ENCODE results near the gene CFAP107.
"Not testable (repeated sequence)": the region's sequence is repeated elsewhere in the genome, so short reads cannot be mapped to it uniquely, and the experiment has no call there.

CFAP107 gene

GRCh38 chr1:12745992-12746323, at the start of gene CFAP107:
Gene CFAP107 (plus strand): TSS chr1:12746200. CDS start chr1:12746431, 231 bp downstream.
- in situ Hi-C loops (cut with MboI; ENCODE audit: low sequenced_read_pairs), result no loop called here

- in situ Hi-C loops (cut with MboI; ENCODE audit: low sequenced_read_pairs), result no loop called here
Measured at GRCh38 chr1:12696658-12697057, 49.3 kb upstream of the CFAP107 start.

- in situ Hi-C loops (cut with MboI; ENCODE audit: low sequenced_read_pairs), result no loop called here
Measured at GRCh38 chr1:12697397-12697796, 48.6 kb upstream of the CFAP107 start.

- in situ Hi-C loops (cut with MboI; ENCODE audit: low sequenced_read_pairs), result no loop called here
Measured at GRCh38 chr1:12703821-12704451, 42.1 kb upstream of the CFAP107 start.

GRCh38 chr1:12706061-12706460, 39.9 kb upstream of the CFAP107 start:
- in situ Hi-C loops (cut with MboI; ENCODE audit: low sequenced_read_pairs), result no loop called here

GRCh38 chr1:12708396-12709090, 37.5 kb upstream of the CFAP107 start:
- in situ Hi-C loops (cut with MboI; ENCODE audit: low sequenced_read_pairs), result no loop called here

- in situ Hi-C loops (cut with MboI; ENCODE audit: low sequenced_read_pairs), result no loop called here
Measured at GRCh38 chr1:12709091-12709491, 36.9 kb upstream of the CFAP107 start.

- in situ Hi-C loops (cut with MboI; ENCODE audit: low sequenced_read_pairs), result no loop called here
Measured at GRCh38 chr1:12709696-12710095, 36.3 kb upstream of the CFAP107 start.

GRCh38 chr1:12711536-12711935, 34.5 kb upstream of the CFAP107 start:
- in situ Hi-C loops (cut with MboI; ENCODE audit: low sequenced_read_pairs), result no loop called here

GRCh38 chr1:12712076-12712475, 33.9 kb upstream of the CFAP107 start:
- in situ Hi-C loops (cut with MboI; ENCODE audit: low sequenced_read_pairs), result no loop called here

- in situ Hi-C loops (cut with MboI; ENCODE audit: low sequenced_read_pairs), result no loop called here
Measured at GRCh38 chr1:12712929-12713328, 33.1 kb upstream of the CFAP107 start.

- in situ Hi-C loops (cut with MboI; ENCODE audit: low sequenced_read_pairs), result not testable (repeated sequence)
Measured at GRCh38 chr1:12713651-12714050, 32.3 kb upstream of the CFAP107 start.

GRCh38 chr1:12714710-12715475, 31.1 kb upstream of the CFAP107 start:
- in situ Hi-C loops (cut with MboI; ENCODE audit: low sequenced_read_pairs), result no loop called here

- in situ Hi-C loops (cut with MboI; ENCODE audit: low sequenced_read_pairs), result no loop called here
Measured at GRCh38 chr1:12715896-12716437, 30.0 kb upstream of the CFAP107 start, which contains the start of gene AADACL3. Gene AADACL3 (plus strand): TSS chr1:12716110. CDS start chr1:12716177, 67 bp downstream.

- in situ Hi-C loops (cut with MboI; ENCODE audit: low sequenced_read_pairs), result no loop called here
Measured at GRCh38 chr1:12717301-12717838, 28.6 kb upstream of the CFAP107 start.

GRCh38 chr1:12722626-12723025, 23.4 kb upstream of the CFAP107 start:
- in situ Hi-C loops (cut with MboI; ENCODE audit: low sequenced_read_pairs), result no loop called here

GRCh38 chr1:12728391-12728790, 17.6 kb upstream of the CFAP107 start:
- in situ Hi-C loops (cut with MboI; ENCODE audit: low sequenced_read_pairs), result no loop called here

- in situ Hi-C loops (cut with MboI; ENCODE audit: low sequenced_read_pairs), result no loop called here
Measured at GRCh38 chr1:12730156-12730555, 15.8 kb upstream of the CFAP107 start.

GRCh38 chr1:12731084-12731483, 14.9 kb upstream of the CFAP107 start:
- in situ Hi-C loops (cut with MboI; ENCODE audit: low sequenced_read_pairs), result not testable (repeated sequence)

GRCh38 chr1:12734651-12735050, 11.3 kb upstream of the CFAP107 start:
- in situ Hi-C loops (cut with MboI; ENCODE audit: low sequenced_read_pairs), result no loop called here

- in situ Hi-C loops (cut with MboI; ENCODE audit: low sequenced_read_pairs), result no loop called here
Measured at GRCh38 chr1:12738934-12739333, 7.1 kb upstream of the CFAP107 start.

Measured in HL-60/S4 treated with phorbol 12-myristate 13-acetate at 8.2 ng/mL for 4 days and 3 days (cell line).